GM21619 (cell line): ENCODE data around the gene JMJD1C.

Source experiments
- ATAC-seq: cut with Tn5 transposase; IDR thresholded peaks from one replicate; pipeline ENCODE4 v1.9.1; 2021; ENCODE audit not compliant: unreplicated experiment

JMJD1C gene

DNA sequence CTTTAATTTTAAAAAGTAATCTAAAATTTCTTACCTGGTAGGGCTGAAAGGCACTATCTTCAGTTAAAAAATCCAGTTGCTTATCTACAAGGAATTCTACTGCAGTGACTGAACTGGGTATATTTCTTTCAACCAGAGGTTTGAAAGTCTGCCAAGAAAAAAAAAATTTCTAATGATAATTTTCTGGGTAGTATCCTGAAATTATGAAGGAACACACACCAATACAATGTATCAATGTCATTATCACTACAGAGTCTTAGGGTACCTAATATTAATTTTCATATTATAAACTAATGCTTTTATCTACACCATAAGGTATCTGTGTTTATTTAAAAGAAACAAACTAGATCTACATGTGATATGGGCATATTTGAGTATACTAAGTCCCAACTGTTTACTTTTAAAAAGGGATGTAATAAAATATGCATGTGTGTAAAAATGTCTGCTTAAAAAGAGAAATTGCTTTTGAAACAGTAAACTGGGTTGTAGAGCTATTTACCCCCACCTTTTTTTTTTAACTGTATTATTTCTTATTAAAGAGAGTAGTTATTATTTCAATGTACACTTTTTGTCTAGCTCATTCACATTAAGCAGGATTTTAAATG, 201.1 kb downstream of the JMJD1C start:
- ATAC-seq: no peak

DNA sequence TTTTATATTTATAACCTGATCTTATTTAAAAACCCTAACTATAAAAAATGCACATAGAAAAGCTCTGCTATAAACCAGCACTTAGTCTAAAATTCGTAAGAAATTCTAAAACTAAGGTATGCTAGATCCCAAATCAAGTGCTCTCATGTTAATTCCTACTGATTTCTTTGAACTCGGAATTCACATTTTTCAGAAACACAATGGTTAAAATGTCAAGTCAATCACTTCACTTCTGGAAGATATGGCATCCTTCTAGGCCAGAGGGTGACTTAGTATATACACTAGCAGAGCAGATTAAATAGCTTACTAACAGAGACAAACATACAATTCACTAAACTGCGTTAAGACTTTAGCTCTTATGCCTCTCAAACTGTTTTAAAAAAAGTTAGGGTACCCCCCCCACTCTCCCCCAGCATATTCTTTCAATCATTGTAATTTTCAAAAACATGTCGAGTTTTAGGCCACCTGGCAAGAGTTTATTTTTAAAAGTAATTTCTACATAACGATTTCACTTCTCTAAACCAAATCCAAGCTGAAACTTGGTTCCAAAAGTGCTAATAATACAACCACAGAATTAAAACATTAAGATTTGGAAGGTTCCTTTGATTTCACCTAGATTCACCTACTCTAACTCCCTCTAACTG, 203.2 kb downstream of the JMJD1C start:
- no peak for ATAC-seq

DNA sequence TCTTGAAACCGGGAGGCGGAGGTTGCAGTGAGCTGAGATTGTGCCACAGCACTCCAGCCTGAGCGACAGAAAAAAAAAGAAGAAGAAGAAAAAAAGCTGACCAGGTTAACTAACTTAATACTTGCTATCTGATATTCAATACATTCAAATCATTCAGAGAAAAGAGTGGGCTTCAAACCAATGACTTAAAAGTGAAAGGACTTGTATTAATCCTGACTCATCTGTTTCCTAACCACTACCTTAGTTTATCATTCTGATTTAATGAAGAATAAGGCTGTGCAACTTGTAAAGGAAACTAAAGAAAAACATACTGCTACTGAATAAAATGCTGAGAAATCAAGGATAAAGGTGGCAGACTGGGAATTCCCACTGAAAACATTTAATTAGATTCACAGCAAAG, 204.3 kb downstream of the JMJD1C start:
- no peak for ATAC-seq

DNA sequence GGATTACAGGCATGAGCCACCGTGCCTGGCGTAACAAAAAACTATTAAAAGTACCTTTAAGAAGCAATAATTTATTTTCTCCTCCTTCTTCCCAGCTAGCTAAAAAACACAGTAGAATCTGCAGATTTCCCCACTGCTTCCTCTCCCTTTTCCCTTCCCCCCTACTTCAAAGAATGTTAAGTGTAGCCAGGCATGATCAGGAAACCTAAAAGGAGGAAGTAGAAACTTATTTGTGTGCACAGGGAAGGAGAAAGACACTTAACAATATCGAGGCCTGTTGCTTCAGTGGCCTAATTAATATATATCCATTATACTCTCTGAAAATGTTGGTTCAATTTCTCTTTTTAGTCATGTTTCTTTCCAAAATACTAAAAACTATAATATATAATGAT, 204.9 kb downstream of the JMJD1C start:
- no peak for ATAC-seq

- ATAC-seq: no peak
These were observed 205.5 kb downstream of the JMJD1C start for GRCh38 chr10:63260103-63260859.

- no peak for ATAC-seq
These were observed 206.7 kb downstream of the JMJD1C start for GRCh38 chr10:63258920-63259678.

GRCh38 chr10:63257778-63258177, 208.0 kb downstream of the JMJD1C start:
- ATAC-seq: no peak

- no peak for ATAC-seq
These were observed 209.6 kb downstream of the JMJD1C start for GRCh38 chr10:63256009-63256773.

DNA sequence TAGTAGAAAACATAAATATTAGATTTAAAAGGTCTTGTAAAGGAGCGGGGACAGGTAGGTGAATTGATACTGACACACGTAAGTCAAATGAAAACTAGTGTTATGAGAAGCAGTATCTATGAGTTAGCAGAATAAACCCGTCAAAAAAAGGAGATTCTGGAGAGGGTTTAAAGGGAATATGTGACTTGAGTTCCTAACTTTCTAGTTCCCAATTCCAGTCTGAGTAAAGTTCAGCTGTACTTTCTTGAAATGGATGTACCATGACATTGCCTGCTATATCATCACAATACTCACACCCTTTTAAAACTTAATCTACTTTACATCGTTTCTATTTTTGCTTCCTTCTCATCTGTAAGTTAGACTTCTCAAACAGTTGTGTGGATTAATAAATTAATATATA, 210.5 kb downstream of the JMJD1C start:
- no peak for ATAC-seq

DNA sequence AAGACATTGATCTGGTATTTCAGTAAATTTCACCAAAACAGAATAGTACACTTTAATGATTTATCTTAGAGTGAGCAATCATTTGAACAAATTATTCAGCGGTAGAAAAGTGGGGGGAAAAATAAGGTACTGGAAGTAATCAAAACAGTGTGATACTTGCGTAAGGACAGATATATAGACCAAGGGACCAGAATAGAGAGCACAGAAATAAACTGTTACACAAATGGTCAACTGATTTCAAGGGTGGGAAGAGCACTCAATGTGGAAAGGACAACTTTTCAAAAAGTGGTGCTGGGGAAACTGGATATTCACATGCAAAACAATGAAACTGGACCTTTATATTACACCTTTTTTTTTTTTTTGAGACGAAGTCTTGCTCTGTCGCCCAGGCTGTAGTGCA, 212.7 kb downstream of the JMJD1C start:
- ATAC-seq: no peak

DNA sequence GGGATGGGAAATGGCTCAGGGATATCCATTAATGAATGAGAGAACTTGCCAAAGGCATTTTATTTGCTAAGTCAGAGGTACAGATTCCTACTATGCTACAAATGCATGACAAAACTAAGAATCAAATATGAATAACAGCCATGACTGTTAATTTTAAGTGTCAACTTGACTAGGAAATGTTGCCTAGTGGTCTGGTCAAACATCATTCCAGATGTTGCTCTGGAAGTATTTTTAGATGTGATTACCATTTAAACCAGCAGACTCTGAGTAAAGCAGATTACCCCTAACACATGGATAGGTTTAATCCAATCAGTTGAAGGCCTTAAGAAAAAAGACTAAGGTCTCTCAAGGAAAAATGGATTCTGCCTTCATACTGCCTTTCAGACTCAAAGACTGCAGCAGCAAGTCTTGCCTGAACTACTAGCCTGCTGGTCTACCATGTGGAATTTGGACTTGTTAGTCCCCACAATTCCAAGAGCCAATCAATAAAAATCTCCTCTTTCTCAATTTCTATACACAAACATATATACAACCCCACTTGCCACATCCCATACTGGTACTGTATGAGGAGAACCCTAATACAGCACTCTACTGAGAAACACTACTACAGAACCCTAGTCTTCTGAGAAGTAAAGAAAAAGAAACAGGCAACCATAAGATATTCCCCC, 213.5 kb downstream of the JMJD1C start:
- ATAC-seq: no peak

DNA sequence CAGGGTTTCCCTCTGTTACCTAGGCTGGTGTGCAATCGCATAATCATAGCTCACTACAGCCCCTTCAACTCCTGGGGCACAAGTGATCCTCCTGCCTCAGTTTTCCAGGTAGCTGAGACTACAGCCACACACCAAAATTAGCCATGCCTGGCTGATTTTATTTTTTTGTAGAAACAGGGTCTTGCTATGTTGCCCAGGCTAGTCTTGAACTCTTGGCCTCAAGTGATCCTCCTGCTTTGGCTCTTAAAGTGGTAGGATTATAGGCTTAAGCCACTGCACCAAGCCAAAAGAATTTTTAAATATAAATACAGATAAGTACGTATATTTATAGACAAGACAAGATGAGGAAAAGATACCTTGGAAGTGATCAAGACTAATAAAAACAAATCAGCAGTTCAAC, 215.7 kb downstream of the JMJD1C start:
- ATAC-seq: no peak

GRCh38 chr10:63247771-63248170, 218.0 kb downstream of the JMJD1C start:
- no peak for ATAC-seq

DNA sequence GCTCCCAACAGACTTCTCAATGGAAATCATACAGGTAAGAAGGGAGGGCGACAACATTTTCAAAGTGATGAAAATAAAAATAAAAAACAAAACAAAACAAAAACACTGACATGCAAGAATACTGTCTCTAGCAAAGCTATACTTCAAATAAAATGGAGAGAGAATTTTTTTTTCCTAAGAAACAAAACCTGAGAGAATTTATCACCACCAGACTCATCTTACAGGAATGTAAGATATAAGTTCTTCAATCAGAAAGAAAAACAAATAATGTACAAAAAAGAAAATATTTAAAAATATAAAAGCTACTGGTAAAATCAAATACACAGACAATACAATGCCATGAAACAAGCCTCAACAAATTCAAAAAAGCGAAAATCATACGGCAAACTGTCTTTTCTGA, 219.4 kb downstream of the JMJD1C start:
- no peak for ATAC-seq

GRCh38 chr10:63241841-63242281, 223.9 kb downstream of the JMJD1C start:
- ATAC-seq: no peak

GRCh38 chr10:63240807-63241206, 225.0 kb downstream of the JMJD1C start:
- no peak for ATAC-seq

DNA sequence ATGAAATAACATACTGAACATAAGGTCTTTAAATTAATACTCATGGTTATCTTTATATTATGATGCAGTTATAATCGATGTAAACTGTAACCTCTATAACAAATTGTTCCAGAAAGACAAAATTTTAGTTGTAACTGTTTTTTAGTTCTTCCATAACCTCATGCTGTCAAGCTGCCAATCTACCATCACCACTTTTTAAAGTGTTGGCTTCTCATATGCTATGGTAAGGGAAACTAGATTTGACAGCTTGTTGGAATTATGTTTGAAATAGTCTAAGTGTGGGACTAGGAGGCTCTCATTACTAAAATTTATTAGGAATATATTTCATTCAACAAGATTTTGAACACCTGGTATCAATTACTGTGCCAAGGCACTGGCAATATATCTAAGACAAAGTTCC, 227.3 kb downstream of the JMJD1C start:
- ATAC-seq: no peak

DNA sequence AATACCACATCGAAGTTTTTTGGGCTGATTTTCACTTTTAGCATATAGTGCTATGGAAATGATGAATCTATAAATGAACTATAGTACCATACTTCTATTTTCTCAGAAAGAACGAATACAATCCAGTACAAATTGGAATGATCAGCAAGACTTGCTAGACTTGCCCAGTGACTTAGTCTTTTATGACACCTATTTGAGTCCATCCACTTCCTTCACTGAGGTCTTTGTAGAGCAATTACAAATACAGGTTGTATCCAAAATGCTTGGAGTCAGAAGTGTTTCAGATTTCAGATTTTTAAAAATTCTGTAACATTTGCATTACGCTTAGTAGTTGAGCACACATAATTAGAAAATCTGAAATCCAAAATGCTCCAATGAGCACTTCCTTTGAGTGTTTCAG, 228.4 kb downstream of the JMJD1C start:
- ATAC-seq: no peak

GRCh38 chr10:63236113-63236935, 229.5 kb downstream of the JMJD1C start:
- peak; percentile 92 for ATAC-seq
